Neural crest cell (in vitro differentiated cells): ENCODE results near the gene DYSF. TPM values are rescaled to one million over a fixed set of nuclear protein-coding genes. Genes with fewer than 3 reads are reported as not detected.

Source experiments
- DNase-seq: peaks from one replicate; pipeline ENCODE4 v3.0.0; 2021; ENCODE audit warnings: low read depth, mixed read lengths, low spot score
- H3K27ac Mint-ChIP-seq: one replicate; pipeline ENCODE4 v1.8.0; 2021; ENCODE audit warnings: mild to moderate bottlenecking, mixed read lengths; ENCODE audit not compliant: unreplicated experiment
- H3K27me3 Mint-ChIP-seq: 2 replicates; pipeline ENCODE4 v1.8.0; 2021; ENCODE audit warnings: low read depth, mild to moderate bottlenecking, mixed read lengths
- H3K36me3 Mint-ChIP-seq: 2 replicates; pipeline ENCODE4 v1.8.0; 2021; ENCODE audit warnings: low read depth, mild to moderate bottlenecking, mixed read lengths
- H3K4me1 Mint-ChIP-seq: 2 replicates; pipeline ENCODE4 v1.8.0; 2021; ENCODE audit warnings: mixed read lengths
- H3K4me3 Mint-ChIP-seq: one replicate; pipeline ENCODE4 v1.8.0; 2021; ENCODE audit warnings: mild to moderate bottlenecking, mixed read lengths
- H3K9me3 Mint-ChIP-seq: 2 replicates; pipeline ENCODE4 v1.8.0; 2021; ENCODE audit warnings: mixed read lengths
- total RNA-seq: library from RNA; stranded (reverse); gene quantifications from 2 replicates; pipeline ENCODE4 v1.2.1, GENCODE V29; 2021
- TF ChIP-seq, protein P1 (sequence below): fragments of 200-600 bp; sonication (generic); conservative IDR thresholded peaks from 2 replicates; pipeline ENCODE4 v1.5.0; 2021; ENCODE audit warnings: antibody characterized with exemption, mild to moderate bottlenecking

DYSF gene
- total RNA-seq, 1 donor from 2014 or later = 2.2 TPM

DNA sequence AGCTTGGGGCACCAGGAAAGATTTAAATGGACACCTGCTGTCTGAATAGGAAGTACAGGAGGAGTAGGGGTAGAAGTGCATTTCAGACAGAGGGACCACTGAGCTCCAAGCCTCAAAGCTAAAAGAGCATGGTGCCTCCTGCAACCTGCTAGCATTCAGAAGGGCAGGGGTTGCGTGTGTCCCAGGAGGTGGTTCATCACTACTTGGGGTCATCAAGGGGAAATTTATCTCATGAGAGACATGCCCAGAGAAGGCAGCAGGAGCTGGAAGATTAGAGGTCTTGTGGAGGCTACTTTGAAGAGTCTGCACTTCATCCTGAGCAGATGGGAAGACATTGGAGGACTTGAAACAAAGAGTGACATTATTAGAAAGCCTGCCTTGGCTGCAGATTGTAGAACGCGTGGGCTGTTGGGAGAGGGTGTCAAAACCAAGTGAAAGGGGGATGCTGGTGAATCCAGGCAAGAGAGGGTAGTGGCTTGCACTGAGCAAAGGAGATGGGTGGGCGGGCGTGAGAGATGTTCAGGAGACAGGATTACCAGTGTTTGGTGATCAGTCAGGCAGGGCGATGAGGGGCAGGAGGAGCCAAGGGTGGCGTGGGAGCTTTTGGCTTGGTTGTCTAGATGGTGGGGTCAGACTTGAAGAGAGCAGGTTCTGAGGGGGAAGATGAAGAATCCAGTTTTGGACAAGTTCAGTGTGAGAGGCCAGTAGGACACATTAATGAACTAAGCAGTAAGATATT is 154.0 kb downstream of the DYSF start:
- Mint-ChIP-seq H3K27ac (no peak overlapping the region), H3K36me3 (no peaks in the 10 kb centered on the region), H3K9me3 (no peaks in the 10 kb centered on the region), H3K4me3 (no peak overlapping the region), H3K27me3 (peaks cover 30% of the 10 kb centered on the region), H3K4me1 (peaks cover 19% of the 10 kb centered on the region)
- DNase-seq = no peak
- TF ChIP-seq, protein P1, sequence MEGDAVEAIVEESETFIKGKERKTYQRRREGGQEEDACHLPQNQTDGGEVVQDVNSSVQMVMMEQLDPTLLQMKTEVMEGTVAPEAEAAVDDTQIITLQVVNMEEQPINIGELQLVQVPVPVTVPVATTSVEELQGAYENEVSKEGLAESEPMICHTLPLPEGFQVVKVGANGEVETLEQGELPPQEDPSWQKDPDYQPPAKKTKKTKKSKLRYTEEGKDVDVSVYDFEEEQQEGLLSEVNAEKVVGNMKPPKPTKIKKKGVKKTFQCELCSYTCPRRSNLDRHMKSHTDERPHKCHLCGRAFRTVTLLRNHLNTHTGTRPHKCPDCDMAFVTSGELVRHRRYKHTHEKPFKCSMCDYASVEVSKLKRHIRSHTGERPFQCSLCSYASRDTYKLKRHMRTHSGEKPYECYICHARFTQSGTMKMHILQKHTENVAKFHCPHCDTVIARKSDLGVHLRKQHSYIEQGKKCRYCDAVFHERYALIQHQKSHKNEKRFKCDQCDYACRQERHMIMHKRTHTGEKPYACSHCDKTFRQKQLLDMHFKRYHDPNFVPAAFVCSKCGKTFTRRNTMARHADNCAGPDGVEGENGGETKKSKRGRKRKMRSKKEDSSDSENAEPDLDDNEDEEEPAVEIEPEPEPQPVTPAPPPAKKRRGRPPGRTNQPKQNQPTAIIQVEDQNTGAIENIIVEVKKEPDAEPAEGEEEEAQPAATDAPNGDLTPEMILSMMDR = no peak

DNA sequence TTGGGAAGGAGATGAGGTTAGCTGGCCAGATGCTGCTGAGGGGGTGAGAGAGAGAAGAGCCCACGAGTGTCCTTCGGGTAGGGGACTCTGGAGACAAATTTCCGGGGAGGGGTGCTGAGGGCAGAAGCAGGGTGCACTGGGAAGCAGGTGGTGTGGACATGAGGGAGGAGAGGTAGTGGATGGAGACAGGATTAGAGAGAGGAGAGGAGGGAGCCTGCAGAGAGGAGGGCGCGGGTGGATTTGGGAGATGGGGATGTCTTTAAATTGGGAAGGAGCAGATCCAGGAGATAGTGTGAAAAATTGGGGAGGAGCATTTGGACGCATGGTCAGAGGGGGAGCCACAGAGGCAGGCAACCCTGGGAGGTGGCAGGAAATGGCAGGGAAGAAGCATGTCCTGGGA is 154.7 kb downstream of the DYSF start:
- TF ChIP-seq, protein P1 = no peak

DNA sequence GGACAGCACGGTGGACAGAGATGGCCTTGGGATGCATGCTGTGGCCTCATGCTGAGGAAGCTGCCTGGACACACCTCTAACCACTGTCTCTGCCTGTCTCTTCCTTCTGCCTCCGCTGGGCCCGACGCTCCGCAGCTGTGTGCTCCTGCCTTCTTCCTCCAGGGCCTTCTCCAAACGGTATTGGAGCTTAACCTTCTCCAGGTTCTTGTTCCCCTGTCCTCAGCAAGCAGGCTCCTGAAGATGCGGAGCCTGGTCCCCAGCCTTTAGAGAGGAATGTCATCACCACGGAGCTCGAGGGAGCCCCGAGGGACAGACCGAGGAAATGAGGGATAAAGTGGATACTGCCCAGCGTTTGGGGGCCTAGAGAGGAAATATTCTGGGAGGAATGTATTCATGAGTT is 155.1 kb downstream of the DYSF start:
- Mint-ChIP-seq H3K27me3 (peaks cover 25% of the 10 kb centered on the region), H3K4me1 (peaks cover 14% of the 10 kb centered on the region), H3K4me3 (no peak overlapping the region), H3K27ac (no peak overlapping the region), H3K36me3 (no peaks in the 10 kb centered on the region), H3K9me3 (no peaks in the 10 kb centered on the region)
- DNase-seq = no peak
- TF ChIP-seq, protein P1 = no peak

More for the DNA sequence above, 154.7 kb downstream of the DYSF start:
- H3K36me3 Mint-ChIP-seq = no peaks in the 10 kb centered on the region
- no peak overlapping the region for H3K27ac Mint-ChIP-seq
- H3K9me3 Mint-ChIP-seq = no peaks in the 10 kb centered on the region
- peaks cover 17% of the 10 kb centered on the region for H3K4me1 Mint-ChIP-seq
- DNase-seq = no peak
- H3K4me3 Mint-ChIP-seq = no peak overlapping the region
- H3K27me3 Mint-ChIP-seq = peaks cover 28% of the 10 kb centered on the region

DNA sequence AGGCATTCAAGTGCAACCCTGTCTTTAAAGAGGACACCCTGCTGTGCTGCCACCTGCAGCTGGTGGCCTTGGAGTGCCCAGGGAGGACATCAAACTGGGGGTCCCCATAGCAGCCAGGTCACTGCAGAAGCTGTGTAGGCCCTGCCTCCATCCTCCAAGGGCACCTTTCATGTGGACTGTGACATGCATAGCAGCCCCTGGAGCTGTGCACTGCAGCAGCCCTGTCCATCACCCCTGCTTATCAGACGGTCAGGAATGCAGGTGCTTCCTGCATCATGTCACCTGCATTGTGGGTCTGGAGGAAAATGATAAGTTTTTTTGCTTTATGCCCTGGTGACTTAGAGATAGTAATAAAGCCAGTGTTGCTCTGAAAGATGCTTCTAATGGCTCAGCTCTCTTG is 155.7 kb downstream of the DYSF start:
- no peak overlapping the region for H3K27ac Mint-ChIP-seq
- H3K27me3 Mint-ChIP-seq = peaks cover 25% of the 10 kb centered on the region
- no peaks in the 10 kb centered on the region for H3K9me3 Mint-ChIP-seq
- peaks cover 14% of the 10 kb centered on the region for H3K4me1 Mint-ChIP-seq
- H3K36me3 Mint-ChIP-seq = no peaks in the 10 kb centered on the region
- no peak for DNase-seq
- TF ChIP-seq, protein P1 = no peak
- no peak overlapping the region for H3K4me3 Mint-ChIP-seq

DNA sequence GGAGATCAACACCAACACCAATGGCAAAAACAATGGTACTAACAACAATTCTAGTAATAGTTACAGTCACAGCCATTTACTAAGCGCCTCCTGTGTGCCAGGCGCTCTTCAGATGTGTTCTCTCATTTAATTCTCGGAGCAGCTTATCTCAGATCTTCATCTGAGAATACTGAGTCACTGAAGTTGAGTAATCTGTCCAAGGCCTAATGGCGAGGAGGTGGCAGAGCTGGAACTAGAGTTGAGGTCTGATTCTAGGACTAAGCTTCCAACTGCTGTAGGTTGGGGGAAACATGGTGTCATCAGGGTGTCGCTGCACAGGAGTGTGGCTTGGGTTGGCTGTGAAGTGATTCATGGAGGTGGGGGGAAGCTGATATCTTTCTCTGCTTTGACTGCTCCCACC is 156.1 kb downstream of the DYSF start:
- Mint-ChIP-seq H3K4me3 (no peak overlapping the region), H3K9me3 (no peaks in the 10 kb centered on the region), H3K36me3 (no peaks in the 10 kb centered on the region), H3K27ac (no peak overlapping the region), H3K27me3 (peaks cover 25% of the 10 kb centered on the region), H3K4me1 (peaks cover 12% of the 10 kb centered on the region)
- DNase-seq = no peak
- TF ChIP-seq, protein P1 = no peak
